Erythroblast (primary cell): ENCODE measurements around the gene HMGXB3.

Experiments
- GATA1 ChIP-seq: IDR thresholded peaks from 2 replicates; pipeline ENCODE4 v1.6.1; 2011; ENCODE audit warnings: low read depth, mild to moderate bottlenecking, control low read depth, low read length, moderate library complexity
- POLR2A ChIP-seq: IDR thresholded peaks from 2 replicates; pipeline ENCODE4 v1.6.1; 2011; ENCODE audit warnings: mild to moderate bottlenecking, low read length

DNA sequence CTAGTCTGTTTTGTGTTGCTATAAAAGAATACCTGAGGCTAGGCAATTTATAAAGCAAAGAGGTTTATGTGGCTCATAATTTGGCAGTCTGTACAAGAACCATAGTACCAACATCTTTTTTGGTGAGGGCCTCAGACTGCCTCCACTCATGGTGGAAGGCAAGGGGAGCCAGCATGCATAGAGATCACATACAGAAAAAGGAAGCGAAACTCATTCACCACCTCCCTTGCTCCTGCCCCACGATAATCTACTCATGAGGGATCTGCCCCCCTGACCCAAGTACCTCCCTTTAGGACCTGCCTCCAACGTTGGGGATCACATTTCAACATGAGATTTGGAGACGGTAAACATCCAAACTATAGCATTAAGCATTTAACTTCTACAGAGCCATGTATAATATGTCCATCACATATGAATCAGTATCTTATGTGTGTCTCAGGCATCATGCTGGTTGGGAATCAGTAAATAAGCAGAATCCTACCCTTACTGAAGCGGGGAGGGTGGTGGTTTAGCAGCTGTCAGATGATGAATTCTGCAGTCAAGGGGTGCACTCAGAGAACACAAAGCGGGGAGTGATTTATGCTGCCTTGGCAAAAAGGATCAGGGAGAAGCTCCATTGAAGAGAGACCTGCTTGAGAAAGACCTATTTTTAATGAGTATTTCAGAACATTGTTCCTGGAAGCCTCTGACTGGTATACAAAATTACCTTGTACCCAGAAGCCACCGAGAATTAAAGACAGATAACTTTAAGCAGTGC, 34.8 kb downstream of the HMGXB3 start:
- TF ChIP-seq POLR2A: no peak
- TF ChIP-seq GATA1: no peak
